ENCODE measurements around the gene FGF16. TPM values are rescaled to one million over a fixed set of nuclear protein-coding genes. Genes with fewer than 3 reads are reported as not detected.

The FGF16 gene
- total RNA-seq, 1 donor from 2014 or later: not detected

- Mint-ChIP-seq H3K27me3 (ENCODE audit: low read depth) (no peaks in the 10 kb centered on the region), H3K4me1 (no peaks in the 10 kb centered on the region), H3K27ac (ENCODE audit: unreplicated experiment) (no peak overlapping the region), H3K9me3 (peaks cover 13% of the 10 kb centered on the region), H3K4me3 (no peak overlapping the region), H3K36me3 (ENCODE audit: low read depth) (no peaks in the 10 kb centered on the region)
- no peak for TF ChIP-seq CTCF (conservative IDR thresholded peaks at IDR 0.05)
- no peak for DNase-seq (ENCODE audit: low read depth, low spot score)
Observed at GRCh38 chrX:77431227-77431626, 16.0 kb upstream of the FGF16 start.

GRCh38 chrX:77433001-77433400 is 14.2 kb upstream of the FGF16 start:
- no peaks in the 10 kb centered on the region for H3K27me3 Mint-ChIP-seq (ENCODE audit: low read depth)
- no peak overlapping the region for H3K4me3 Mint-ChIP-seq
- H3K27ac Mint-ChIP-seq (ENCODE audit: unreplicated experiment): no peak overlapping the region
- no peak for DNase-seq (ENCODE audit: low read depth, low spot score)
- H3K4me1 Mint-ChIP-seq: peaks cover 4% of the 10 kb centered on the region
- TF ChIP-seq CTCF (conservative IDR thresholded peaks at IDR 0.05): no peak
- peaks cover 13% of the 10 kb centered on the region for H3K9me3 Mint-ChIP-seq
- no peaks in the 10 kb centered on the region for H3K36me3 Mint-ChIP-seq (ENCODE audit: low read depth)

GRCh38 chrX:77434962-77435361 is 12.2 kb upstream of the FGF16 start:
- Mint-ChIP-seq H3K36me3 (ENCODE audit: low read depth) (no peaks in the 10 kb centered on the region), H3K4me1 (peaks cover 4% of the 10 kb centered on the region), H3K4me3 (no peak overlapping the region), H3K27me3 (ENCODE audit: low read depth) (no peaks in the 10 kb centered on the region), H3K27ac (ENCODE audit: unreplicated experiment) (no peak overlapping the region), H3K9me3 (peaks cover 13% of the 10 kb centered on the region)
- no peak for TF ChIP-seq CTCF (conservative IDR thresholded peaks at IDR 0.05)
- no peak for DNase-seq (ENCODE audit: low read depth, low spot score)

GRCh38 chrX:77436271-77436670 is 10.9 kb upstream of the FGF16 start:
- no peak for DNase-seq (ENCODE audit: low read depth, low spot score)
- Mint-ChIP-seq H3K4me3 (no peak overlapping the region), H3K27me3 (ENCODE audit: low read depth) (no peaks in the 10 kb centered on the region), H3K4me1 (peaks cover 4% of the 10 kb centered on the region), H3K9me3 (peaks cover 13% of the 10 kb centered on the region), H3K36me3 (ENCODE audit: low read depth) (no peaks in the 10 kb centered on the region), H3K27ac (ENCODE audit: unreplicated experiment) (no peak overlapping the region)
- no peak for TF ChIP-seq CTCF (conservative IDR thresholded peaks at IDR 0.05)

- TF ChIP-seq CTCF (conservative IDR thresholded peaks at IDR 0.05): no peak
- Mint-ChIP-seq H3K9me3 (peaks cover 13% of the 10 kb centered on the region), H3K27ac (ENCODE audit: unreplicated experiment) (no peak overlapping the region), H3K27me3 (ENCODE audit: low read depth) (no peaks in the 10 kb centered on the region), H3K4me1 (peaks cover 4% of the 10 kb centered on the region), H3K36me3 (ENCODE audit: low read depth) (no peaks in the 10 kb centered on the region), H3K4me3 (no peak overlapping the region)
- DNase-seq (ENCODE audit: low read depth, low spot score): no peak
Observed at GRCh38 chrX:77436682-77437081, 10.5 kb upstream of the FGF16 start.

GRCh38 chrX:77440330-77440729 is 6.9 kb upstream of the FGF16 start:
- Mint-ChIP-seq H3K4me3 (no peak overlapping the region), H3K9me3 (peaks cover 6% of the 10 kb centered on the region), H3K36me3 (ENCODE audit: low read depth) (no peaks in the 10 kb centered on the region), H3K4me1 (peaks cover 4% of the 10 kb centered on the region), H3K27me3 (ENCODE audit: low read depth) (peaks cover 20% of the 10 kb centered on the region), H3K27ac (ENCODE audit: unreplicated experiment) (no peak overlapping the region)
- TF ChIP-seq CTCF (conservative IDR thresholded peaks at IDR 0.05): no peak
- DNase-seq (ENCODE audit: low read depth, low spot score): no peak
